ENCODE measurements around the gene SELENOI. TPM values are rescaled to one million over a fixed set of nuclear protein-coding genes. Genes with fewer than 3 reads are reported as not detected.

Gene SELENOI
- total RNA-seq, 1 donor from 2014 or later = 35.7 TPM

DNA sequence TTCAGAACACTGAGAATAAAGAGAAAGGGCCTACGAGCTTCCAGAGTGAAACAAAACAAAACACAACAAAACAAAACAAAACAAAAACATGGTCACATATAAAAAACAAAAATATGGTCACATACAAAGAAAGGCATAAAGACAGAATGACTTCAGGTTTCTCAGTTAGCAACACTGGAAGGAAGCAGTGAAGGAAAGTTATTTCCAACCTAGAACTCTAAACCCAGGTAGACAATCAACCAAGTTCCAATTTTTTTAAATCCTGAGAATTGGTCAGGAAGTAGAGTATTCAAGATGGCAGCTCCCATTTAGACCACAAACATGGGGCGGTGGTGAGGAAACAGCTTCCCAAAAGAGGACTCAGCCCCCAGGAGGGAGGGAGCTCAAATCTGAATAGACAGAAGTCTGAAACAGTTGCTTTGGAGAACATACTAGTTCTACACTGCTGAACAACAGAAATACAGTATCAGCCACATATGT, 64.9 kb downstream of the SELENOI start:
- DNase-seq (ENCODE audit: low spot score) = no peak

DNA sequence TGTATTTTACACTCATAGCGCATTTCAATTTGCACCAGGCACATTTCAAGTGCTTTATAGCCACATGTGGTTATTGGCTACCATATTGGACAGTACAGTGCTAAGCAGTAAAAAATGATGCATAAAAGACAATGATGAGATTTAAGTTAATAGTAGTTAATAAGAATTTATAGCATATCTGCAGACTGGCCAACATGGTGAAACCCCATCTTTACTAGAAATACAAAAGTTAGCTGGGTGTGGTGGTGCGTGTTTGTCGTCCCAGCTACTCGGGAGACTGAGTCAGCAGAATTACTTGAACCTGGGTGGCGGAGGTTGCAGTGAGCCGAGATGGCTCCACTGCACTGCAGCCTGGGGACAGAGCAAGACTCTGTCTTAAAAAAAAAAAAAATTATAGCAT, 65.5 kb downstream of the SELENOI start:
- DNase-seq (ENCODE audit: low spot score) = no peak

- no peak for DNase-seq (ENCODE audit: low spot score)
These were observed 66.2 kb downstream of the SELENOI start for GRCh38 chr2:26412091-26412673.

- DNase-seq (ENCODE audit: low spot score) = no peak
These were observed 68.4 kb downstream of the SELENOI start for GRCh38 chr2:26414311-26414710.

GRCh38 chr2:26421961-26422360, 76.0 kb downstream of the SELENOI start:
- DNase-seq (ENCODE audit: low spot score) = no peak

DNA sequence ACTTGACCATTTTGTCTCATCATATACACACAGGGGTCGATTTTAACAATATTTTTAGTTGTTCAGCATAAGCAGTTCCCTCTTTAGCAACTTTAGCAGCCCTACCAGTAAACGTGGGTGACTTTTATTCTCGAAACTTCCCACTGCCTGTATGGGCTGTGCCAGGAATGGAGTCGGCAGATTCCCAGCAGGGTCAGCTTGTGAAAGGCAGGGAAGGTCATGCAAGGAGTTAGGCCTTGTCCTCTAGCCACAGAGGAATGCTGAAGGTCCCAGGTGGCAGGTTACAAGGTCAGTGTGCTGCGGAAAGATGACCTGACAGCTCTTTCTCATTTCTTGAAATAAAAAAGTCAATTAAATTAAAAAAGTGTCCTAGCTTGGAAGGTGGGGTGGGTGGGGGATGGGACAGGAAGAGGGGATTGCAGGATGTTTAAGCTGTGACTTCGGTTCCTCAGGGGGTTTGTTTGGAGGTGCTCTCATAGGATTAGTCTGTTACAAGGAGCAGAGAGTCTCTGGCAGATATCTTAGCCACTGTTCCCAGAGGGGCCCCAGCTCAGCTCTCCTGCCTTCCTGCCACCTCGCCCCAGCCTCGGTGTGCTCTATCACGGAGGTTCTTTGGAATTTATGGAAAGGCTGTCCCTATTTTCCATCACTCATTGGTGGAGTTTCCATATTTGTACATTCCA, 77.1 kb downstream of the SELENOI start:
- DNase-seq (ENCODE audit: low spot score) = no peak

- no peak for DNase-seq (ENCODE audit: low spot score)
These were observed 77.8 kb downstream of the SELENOI start for GRCh38 chr2:26423750-26424149.

GRCh38 chr2:26424221-26424620, 78.3 kb downstream of the SELENOI start:
- no peak for DNase-seq (ENCODE audit: low spot score)

DNA sequence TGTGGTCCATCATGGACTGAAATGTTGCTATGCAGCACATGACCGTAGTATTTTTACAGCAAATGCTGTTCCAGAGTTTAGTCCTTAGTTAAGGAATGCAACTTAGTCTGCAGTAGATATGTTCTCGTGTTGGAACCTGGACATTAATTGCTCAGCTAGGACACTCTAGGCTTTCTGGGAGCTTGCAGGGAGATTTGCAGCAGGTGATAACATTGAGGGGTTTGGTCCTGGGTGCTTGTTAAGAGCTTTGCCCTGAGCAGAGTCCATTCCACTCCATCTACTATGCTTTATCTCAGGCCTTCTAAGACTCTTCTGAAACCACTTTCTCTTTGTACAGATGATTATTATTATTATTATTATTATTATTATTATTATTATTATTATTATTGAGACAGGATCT, 82.9 kb downstream of the SELENOI start:
- no peak for DNase-seq (ENCODE audit: low spot score)

GRCh38 chr2:26429779-26430578, 84.0 kb downstream of the SELENOI start:
- DNase-seq (ENCODE audit: low spot score) = no peak

DNA sequence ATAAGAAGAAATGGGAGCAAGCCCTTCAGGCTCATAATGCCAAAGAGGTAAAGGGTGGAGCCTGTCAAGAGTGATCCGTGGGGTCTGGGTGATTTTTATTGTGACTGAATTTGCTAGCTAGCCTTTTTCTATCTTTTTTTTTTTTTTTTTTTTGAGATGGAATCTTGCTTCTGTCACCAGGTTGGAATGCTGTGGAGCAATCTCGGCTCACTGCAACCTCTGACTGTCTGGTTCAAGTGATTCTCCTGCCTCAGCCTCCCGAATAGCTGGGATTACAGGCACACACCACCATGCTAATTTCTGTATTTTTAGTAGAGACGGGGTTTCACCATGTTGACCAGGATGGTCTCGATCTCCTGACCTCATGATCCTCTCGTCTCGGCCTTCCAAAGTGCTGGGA, 84.9 kb downstream of the SELENOI start:
- DNase-seq (ENCODE audit: low spot score) = no peak

- no peak for DNase-seq (ENCODE audit: low spot score)
These were observed 86.4 kb downstream of the SELENOI start for GRCh38 chr2:26432363-26432762.

DNA sequence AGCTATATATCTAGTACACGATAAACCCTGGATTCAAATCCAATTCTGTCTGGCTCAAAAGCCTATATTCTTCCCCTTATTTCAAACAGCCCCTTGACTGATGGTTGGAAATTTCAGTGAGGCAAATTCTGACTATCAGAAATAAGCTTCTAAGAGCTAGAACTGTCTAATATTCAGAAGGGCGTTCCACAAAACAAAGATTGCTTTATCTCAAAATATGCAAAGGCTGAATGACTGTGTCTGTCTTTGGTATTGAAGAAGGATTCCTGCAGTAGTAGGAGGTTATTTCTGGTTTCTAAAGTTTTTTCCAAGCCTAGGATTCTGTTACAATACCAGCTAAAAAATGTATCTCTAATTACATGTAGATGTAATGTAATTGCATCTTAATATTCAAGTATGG, 86.9 kb downstream of the SELENOI start:
- no peak for DNase-seq (ENCODE audit: low spot score)

- DNase-seq (ENCODE audit: low spot score) = no peak
These were observed 89.2 kb downstream of the SELENOI start for GRCh38 chr2:26435106-26435505.

- DNase-seq (ENCODE audit: low spot score) = no peak
These were observed 92.6 kb downstream of the SELENOI start for GRCh38 chr2:26438526-26438925.

GRCh38 chr2:26438926-26439325, 93.0 kb downstream of the SELENOI start:
- no peak for DNase-seq (ENCODE audit: low spot score)

DNA sequence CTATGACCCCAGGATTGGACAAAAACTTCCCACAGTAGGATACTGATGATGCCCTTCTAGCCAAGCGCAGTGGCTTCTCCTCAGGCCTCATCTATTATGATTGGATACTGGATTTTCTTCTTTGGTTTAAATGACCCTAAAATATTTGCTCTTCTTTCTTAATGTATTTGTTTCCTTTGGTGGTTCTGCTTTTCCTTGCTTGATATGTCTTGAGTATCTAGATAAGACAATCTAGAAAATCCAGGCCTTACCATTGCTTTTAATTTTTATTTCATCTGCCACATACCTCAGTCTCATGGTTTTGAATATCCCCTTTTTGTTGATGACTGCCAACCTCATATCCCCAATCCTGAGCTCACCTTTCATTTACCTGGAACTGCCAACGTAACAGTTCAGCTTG, 96.4 kb downstream of the SELENOI start:
- no peak for DNase-seq (ENCODE audit: low spot score)

- DNase-seq (ENCODE audit: low spot score) = no peak
These were observed 96.8 kb downstream of the SELENOI start for GRCh38 chr2:26442707-26443106.

DNA sequence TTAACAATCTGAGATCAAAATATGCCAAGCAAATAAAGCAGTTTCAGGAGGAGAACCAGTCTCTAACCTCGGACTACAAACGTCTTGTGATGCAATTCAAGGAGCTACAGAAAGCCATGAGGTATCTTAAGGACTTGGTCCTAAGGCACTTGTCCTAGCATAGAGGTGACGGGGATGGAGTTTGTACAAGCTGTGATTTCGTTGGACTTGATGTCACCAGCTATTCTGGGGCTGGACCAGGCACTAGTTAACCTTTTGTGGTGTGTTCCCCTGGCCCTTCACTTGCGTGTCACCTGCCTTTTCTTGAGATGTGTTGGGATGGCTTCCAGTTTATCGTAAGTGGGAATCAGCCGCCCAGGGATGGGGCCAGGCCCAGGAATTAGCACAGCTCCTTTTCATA, 98.3 kb downstream of the SELENOI start:
- DNase-seq (ENCODE audit: low spot score) = no peak
